Measurements from ENCODE around the gene PAX8.

Gene PAX8

DNA sequence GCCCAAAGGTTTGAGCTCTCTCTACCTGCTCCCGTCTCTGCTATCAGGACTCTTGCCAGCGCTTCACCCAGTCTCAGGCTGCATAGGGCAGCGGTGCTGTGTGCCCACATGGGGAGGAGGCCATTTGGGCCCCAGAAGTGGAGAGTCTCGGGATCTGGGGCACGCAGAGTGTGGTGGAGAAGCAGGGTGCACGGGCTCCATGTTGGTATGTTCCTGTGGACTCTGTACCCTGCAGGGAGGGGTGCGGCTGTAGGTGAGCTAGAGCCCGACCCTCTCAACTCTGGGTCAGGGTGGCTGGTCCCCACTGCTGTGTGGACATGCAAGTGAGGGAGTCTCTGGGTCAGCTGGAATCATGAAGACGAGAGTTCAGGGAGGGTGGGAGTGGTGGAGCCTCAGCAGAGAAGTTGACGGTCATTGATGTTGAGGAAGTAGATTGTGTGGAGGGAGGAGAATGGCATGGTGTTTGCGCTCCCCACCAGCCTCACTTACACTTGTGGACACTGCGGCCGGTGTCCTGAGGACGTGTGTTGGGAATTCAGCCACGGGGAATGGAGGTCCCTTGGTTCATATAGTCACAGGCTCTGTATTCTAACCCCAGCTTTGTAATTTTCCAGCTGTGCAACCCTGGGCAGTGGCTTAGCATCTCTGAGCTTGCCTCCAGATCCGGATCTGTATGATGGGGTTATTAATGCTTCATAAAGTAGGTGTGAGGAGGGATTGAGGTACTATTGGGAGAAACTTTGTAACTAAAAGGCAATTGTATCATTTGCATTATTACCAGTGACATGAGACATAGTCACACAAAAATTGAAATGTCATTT, 105.8 kb downstream of the PAX8 start:
- no peaks in the 10 kb centered on the region for H3K27me3 ChIP-seq (ENCODE audit: insufficient read depth, low read length)
- no peaks in the 10 kb centered on the region for H3K36me3 ChIP-seq (ENCODE audit: insufficient read depth, low read length)
- no peaks in the 10 kb centered on the region for H3K79me2 ChIP-seq (ENCODE audit: control insufficient read depth, insufficient read depth, low read length, unreplicated experiment)
- no peak overlapping the region for H3K27ac ChIP-seq (ENCODE audit: low read depth, low read length)
- no peak overlapping the region for H3K4me3 ChIP-seq (ENCODE audit: low read depth, low read length)
- no peaks in the 10 kb centered on the region for H3K4me1 ChIP-seq (ENCODE audit: control insufficient read depth, insufficient read depth, low read length, unreplicated experiment)
- no peak overlapping the region for H2AFZ ChIP-seq (ENCODE audit: low read length, unreplicated experiment)

DNA sequence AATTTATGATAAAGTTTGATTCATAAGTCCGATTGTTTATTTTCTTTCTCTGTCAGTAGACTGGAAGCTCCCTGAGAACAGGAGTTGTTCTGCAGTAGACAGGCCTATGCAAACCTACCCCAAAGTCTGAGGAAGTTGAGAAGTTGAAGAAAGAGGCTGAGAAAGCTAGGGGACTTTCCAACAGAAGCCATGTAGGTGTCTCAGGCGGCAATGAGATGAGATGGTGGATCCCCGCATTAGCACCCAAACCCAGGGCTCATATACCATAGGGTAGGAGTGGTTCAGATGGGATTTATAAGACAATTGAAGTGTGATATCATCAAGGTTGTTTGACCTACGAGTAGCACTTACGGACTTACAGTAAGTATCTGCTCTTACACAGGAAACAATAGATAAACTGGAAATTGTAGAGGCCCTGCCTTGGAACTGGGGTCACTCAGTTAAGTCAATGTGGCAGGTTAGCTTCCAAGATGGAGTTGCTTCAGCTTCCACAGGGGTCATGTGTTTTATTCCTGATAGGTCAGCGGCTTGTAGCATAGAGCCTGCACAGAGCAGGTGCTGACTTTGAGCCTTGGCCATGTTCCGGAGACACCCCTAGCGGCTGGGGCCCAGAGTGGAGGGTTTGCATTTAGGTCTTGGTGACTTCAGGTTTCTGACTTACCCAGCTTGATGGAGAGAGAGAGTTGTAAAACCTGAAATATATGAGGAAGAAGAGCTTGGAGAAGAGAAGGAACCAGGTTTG, 107.2 kb downstream of the PAX8 start:
- H3K27me3 ChIP-seq (ENCODE audit: insufficient read depth, low read length) = no peaks in the 10 kb centered on the region
- H3K4me1 ChIP-seq (ENCODE audit: control insufficient read depth, insufficient read depth, low read length, unreplicated experiment) = no peaks in the 10 kb centered on the region
- H3K36me3 ChIP-seq (ENCODE audit: insufficient read depth, low read length) = no peaks in the 10 kb centered on the region
- H3K79me2 ChIP-seq (ENCODE audit: control insufficient read depth, insufficient read depth, low read length, unreplicated experiment) = no peaks in the 10 kb centered on the region
- no peak overlapping the region for H3K27ac ChIP-seq (ENCODE audit: low read depth, low read length)
- H2AFZ ChIP-seq (ENCODE audit: low read length, unreplicated experiment) = no peak overlapping the region
- no peak overlapping the region for H3K4me3 ChIP-seq (ENCODE audit: low read depth, low read length)

DNA sequence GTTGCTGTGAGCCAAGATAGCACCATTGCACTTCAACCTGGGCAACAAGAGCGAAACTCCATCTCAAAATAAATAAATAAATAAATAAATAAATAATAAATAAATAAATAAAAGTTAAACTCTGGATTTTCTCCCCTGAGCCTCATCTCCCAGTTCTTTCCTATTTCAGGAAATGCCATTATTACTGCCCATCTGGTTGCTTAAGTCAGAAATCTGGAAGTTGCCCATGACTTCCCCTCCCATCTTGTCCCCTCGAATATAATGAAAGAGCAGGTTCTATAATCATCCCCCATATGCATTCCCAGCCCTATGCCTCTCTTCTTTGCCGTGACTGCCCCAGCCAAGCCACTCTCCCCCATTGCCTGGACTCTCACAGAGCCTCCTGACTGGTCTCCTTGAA, 109.1 kb downstream of the PAX8 start:
- Histone ChIP-seq H3K4me3 (ENCODE audit: low read depth, low read length) (no peak overlapping the region), H3K36me3 (ENCODE audit: insufficient read depth, low read length) (no peaks in the 10 kb centered on the region), H3K4me1 (ENCODE audit: control insufficient read depth, insufficient read depth, low read length, unreplicated experiment) (no peaks in the 10 kb centered on the region), H3K27ac (ENCODE audit: low read depth, low read length) (no peak overlapping the region), H3K27me3 (ENCODE audit: insufficient read depth, low read length) (no peaks in the 10 kb centered on the region), H3K79me2 (ENCODE audit: control insufficient read depth, insufficient read depth, low read length, unreplicated experiment) (peaks cover 2% of the 10 kb centered on the region), H2AFZ (ENCODE audit: low read length, unreplicated experiment) (no peak overlapping the region)

DNA sequence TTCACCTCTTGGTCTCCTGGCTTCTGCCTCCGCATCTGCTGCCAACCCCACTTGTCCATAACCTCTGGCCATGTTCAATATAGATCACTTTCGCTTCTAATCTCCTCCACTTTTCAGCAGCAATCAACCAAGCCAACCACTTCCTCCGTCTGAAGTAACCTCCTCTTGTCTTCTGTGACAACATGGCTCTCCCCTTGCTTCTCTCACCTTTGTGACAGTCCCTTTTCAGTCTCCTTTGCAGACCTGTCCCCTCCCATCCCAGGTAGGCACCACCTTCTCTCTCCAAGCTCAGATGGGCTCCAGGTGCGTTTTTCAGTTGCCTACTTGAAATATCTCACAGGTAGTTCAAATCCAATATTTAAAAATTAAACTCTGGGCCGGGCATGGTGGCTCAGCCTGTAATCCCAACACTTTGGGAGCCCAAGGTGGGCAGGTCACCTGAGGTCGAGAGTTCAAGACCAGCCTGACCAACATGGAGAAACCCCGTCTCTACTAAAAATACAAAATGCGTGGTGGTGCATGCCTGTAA, 109.7 kb downstream of the PAX8 start:
- H3K4me3 ChIP-seq (ENCODE audit: low read depth, low read length) = no peak overlapping the region
- H3K36me3 ChIP-seq (ENCODE audit: insufficient read depth, low read length) = no peaks in the 10 kb centered on the region
- H3K27ac ChIP-seq (ENCODE audit: low read depth, low read length) = no peak overlapping the region
- no peaks in the 10 kb centered on the region for H3K27me3 ChIP-seq (ENCODE audit: insufficient read depth, low read length)
- H3K79me2 ChIP-seq (ENCODE audit: control insufficient read depth, insufficient read depth, low read length, unreplicated experiment) = peaks cover 2% of the 10 kb centered on the region
- no peak overlapping the region for H2AFZ ChIP-seq (ENCODE audit: low read length, unreplicated experiment)
- H3K4me1 ChIP-seq (ENCODE audit: control insufficient read depth, insufficient read depth, low read length, unreplicated experiment) = no peaks in the 10 kb centered on the region

DNA sequence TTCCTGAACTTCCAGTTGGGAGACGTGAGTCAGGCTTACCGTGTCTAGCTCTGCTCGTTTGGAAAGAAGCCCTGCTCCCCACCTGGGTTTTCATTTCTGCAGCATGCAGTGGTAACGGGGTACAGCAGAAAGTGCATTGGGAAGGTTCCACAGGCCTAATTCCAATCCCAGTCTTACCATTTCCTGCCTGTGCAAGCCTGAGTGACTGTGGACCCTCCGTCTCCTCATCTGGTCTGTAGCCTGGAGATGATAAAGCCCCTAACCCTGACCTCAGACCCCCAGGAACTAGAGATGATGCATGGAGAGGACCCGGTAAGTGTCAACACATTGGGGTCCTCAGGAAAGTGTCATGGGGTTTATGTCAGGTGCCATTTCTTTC, 110.8 kb downstream of the PAX8 start:
- Histone ChIP-seq H3K36me3 (ENCODE audit: insufficient read depth, low read length) (no peaks in the 10 kb centered on the region), H2AFZ (ENCODE audit: low read length, unreplicated experiment) (no peak overlapping the region), H3K27me3 (ENCODE audit: insufficient read depth, low read length) (no peaks in the 10 kb centered on the region), H3K27ac (ENCODE audit: low read depth, low read length) (no peak overlapping the region), H3K4me3 (ENCODE audit: low read depth, low read length) (no peak overlapping the region), H3K79me2 (ENCODE audit: control insufficient read depth, insufficient read depth, low read length, unreplicated experiment) (peaks cover 2% of the 10 kb centered on the region), H3K4me1 (ENCODE audit: control insufficient read depth, insufficient read depth, low read length, unreplicated experiment) (no peaks in the 10 kb centered on the region)

DNA sequence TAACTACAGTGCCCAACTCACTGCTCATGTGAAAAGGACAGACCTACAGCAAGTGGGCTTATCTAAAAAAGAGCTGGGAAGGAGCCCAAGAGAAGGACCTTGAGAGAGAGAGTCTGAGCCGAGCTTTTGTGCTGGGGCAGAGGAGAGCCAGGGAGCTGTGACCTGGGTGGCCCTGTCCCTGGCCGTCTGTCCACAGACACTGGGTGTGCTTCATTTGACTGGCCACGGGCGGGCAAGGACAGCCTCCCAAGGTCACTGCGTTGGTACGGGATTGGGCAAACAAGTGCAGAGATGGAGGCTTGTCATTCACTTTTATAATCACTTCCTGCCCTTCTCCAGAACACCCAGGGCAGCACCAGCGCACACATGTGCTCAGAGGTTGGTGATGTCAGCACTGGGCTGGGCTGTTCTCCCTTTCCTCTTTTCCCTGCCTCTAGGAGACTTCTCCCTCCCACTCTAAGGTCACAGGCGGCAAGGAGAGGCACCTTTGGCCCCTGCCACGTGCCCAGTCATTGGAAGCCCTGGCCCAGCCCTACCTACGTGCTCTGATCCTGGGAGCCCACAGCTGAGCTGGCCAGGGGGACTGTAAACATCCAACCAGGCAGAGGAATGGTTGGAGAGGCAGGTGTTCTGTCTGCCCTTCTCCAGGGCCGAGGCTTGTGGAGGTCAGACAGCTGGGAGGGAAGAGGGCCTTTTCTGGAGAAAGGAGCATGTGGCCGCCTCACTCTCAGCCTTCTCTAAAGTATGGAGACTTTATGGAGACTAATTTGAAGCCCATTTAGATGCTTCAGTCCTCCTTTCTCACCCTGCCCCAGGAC, 111.4 kb downstream of the PAX8 start:
- no peak overlapping the region for H2AFZ ChIP-seq (ENCODE audit: low read length, unreplicated experiment)
- peaks cover 2% of the 10 kb centered on the region for H3K79me2 ChIP-seq (ENCODE audit: control insufficient read depth, insufficient read depth, low read length, unreplicated experiment)
- peaks cover 3% of the 10 kb centered on the region for H3K4me1 ChIP-seq (ENCODE audit: control insufficient read depth, insufficient read depth, low read length, unreplicated experiment)
- no peaks in the 10 kb centered on the region for H3K27me3 ChIP-seq (ENCODE audit: insufficient read depth, low read length)
- no peak overlapping the region for H3K27ac ChIP-seq (ENCODE audit: low read depth, low read length)
- H3K36me3 ChIP-seq (ENCODE audit: insufficient read depth, low read length) = no peaks in the 10 kb centered on the region
- H3K4me3 ChIP-seq (ENCODE audit: low read depth, low read length) = no peak overlapping the region

DNA sequence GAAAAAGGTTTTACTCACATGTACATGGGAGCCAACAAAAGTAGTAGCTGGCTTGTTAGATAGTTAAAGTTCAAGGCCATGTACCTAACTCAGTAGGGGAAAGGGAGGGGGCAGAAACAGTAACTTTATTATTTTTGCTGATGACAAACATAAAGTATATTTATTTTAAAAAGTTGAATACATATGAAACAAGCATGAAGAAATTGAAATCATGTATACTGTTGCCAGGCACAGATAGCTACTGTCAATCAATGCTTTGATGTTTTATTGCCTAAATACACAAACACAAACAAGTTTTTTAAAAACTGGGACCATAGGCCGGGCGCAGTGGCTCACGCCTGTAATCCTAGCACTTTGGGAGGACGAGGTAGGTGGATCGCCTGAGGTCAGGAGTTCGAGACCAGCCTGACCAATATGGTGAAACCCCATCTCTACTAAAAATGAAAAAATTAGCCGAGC, 112.5 kb downstream of the PAX8 start:
- no peak overlapping the region for H3K4me3 ChIP-seq (ENCODE audit: low read depth, low read length)
- H3K36me3 ChIP-seq (ENCODE audit: insufficient read depth, low read length) = no peaks in the 10 kb centered on the region
- peaks cover 3% of the 10 kb centered on the region for H3K4me1 ChIP-seq (ENCODE audit: control insufficient read depth, insufficient read depth, low read length, unreplicated experiment)
- H3K79me2 ChIP-seq (ENCODE audit: control insufficient read depth, insufficient read depth, low read length, unreplicated experiment) = peaks cover 2% of the 10 kb centered on the region
- H3K27me3 ChIP-seq (ENCODE audit: insufficient read depth, low read length) = no peaks in the 10 kb centered on the region
- H2AFZ ChIP-seq (ENCODE audit: low read length, unreplicated experiment) = no peak overlapping the region
- no peak overlapping the region for H3K27ac ChIP-seq (ENCODE audit: low read depth, low read length)
